Adipose tissue (tissue), 3 donors: ENCODE data around the gene ZNF148. TPM values are rescaled to one million over a fixed set of nuclear protein-coding genes. Genes with fewer than 3 reads are reported as not detected.

ENCODE experiments used
- H3K27ac ChIP-seq: one replicate; pipeline ENCODE4 v1.5.1; 2013; ENCODE audit warnings: low read depth, low read length
- WGBS, 3 donors: extraction: QIAGEN DNeasy Blood & Tissue Kit; methylation state at CpG; one replicate each; pipeline ENCODE4 v1.1.7; 2013; 5-methylcytosine and 5-hydroxymethylcytosine counted together
- polyA plus RNA-seq, 3 donors: library from polyadenylated mRNA; stranded (reverse); fragments of 200-250 nt; gene quantifications; one replicate each; pipeline ENCODE4 v1.2.3, GENCODE V29; 2013
- donor health status: healthy with polysubstance abuse.
- donor health status: Bipolar disorder and iron deficiency.
- donor health status: healthy.

Gene ZNF148
- polyA plus RNA-seq, 3 donors = 3.1 to 5.8 (median 5.3) TPM

- H3K27ac ChIP-seq = no peak overlapping the region
- 88 to 100% (median 96%) methylated on average over 2 of the region's 2 CpGs for WGBS, 3 donors
Observed at GRCh38 chr3:125379483-125379882, 4.4 kb upstream of the ZNF148 start.

- no peak overlapping the region for H3K27ac ChIP-seq
- 63 to 89% (median 78%) methylated on average over 2 of the region's 2 CpGs for WGBS, 3 donors
Observed at GRCh38 chr3:125378762-125379161, 3.6 kb upstream of the ZNF148 start.

- H3K27ac ChIP-seq = no peak overlapping the region
- WGBS, 3 donors = 39 to 50% (median 46%) methylated on average over 10 of the region's 10 CpGs
Observed at GRCh38 chr3:125375950-125376679, 990 bp upstream of the ZNF148 start.

DNA sequence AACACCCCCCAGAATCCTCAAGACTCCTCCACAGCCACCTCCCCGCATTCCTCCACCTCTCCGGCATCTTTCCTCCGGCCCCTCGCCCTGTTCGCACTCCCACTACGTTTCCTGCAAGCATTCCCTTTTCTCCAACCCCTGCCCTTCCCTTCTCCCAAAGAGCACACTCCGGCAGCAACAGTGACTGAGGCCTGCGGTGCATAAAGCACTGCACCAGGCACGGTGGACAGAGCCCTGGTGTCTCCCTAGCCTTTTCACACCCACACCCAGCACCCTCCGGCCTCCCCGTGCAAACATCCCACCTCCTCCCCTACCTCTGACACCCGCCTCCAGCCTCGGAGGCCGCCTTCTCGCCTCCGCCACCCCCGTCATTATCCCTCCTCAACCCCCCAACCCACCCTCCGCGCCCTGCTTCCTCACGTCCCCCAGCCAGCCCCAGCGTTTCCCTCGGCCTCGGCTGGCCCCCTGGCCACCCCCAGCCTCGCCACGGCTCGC, 577 bp downstream of the ZNF148 start:
- WGBS, 3 donors = 0 to 1% (median 1%) methylated on average over 26 of the region's 26 CpGs

GRCh38 chr3:125367403-125368230, 7.5 kb downstream of the ZNF148 start:
- WGBS, 3 donors = 58 to 62% (median 62%) methylated on average over 5 of the region's 5 CpGs
- no peak overlapping the region for H3K27ac ChIP-seq

More for the DNA sequence above, 577 bp downstream of the ZNF148 start:
- H3K27ac ChIP-seq = peak overlapping the region; percentile 51

DNA sequence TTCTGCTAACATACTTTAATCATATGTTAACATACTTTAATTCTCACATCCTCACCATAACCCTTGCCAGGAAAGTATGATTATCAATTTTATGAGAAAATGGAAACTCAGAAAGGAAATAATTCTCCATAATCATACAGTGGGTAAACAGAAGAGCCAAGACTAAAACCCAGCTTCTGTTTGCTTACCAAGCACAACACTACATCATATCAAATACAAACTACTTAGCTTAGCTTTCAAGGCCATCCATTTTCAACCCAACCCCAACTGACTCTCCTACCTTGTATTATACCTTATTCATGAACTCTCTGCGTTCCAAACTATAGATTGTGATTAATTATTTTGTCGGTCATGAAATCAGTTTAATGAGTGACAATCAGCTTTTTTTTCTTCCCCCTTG, 9.0 kb downstream of the ZNF148 start:
- no peak overlapping the region for H3K27ac ChIP-seq
- WGBS, 3 donors = 33 to 83% (median 81%) methylated on average over 2 of the region's 2 CpGs

GRCh38 chr3:125359700-125360099, 15.4 kb downstream of the ZNF148 start:
- WGBS, 3 donors = 94 to 95% (median 94%) methylated on average over 9 of the region's 9 CpGs

GRCh38 chr3:125358923-125359322, 16.2 kb downstream of the ZNF148 start:
- H3K27ac ChIP-seq = no peak overlapping the region

More at GRCh38 chr3:125359700-125360099, 15.4 kb downstream of the ZNF148 start:
- no peak overlapping the region for H3K27ac ChIP-seq

- no peak overlapping the region for H3K27ac ChIP-seq
- 89 to 94% (median 90%) methylated on average over 11 of the region's 11 CpGs for WGBS, 3 donors
Observed at GRCh38 chr3:125357837-125358236, 17.3 kb downstream of the ZNF148 start.

- H3K27ac ChIP-seq = no peak overlapping the region
- WGBS, 3 donors = 1 to 3% (median 2%) methylated on average over 42 to 52 of the region's 52 CpGs
Observed at GRCh38 chr3:125357032-125357658, 18.0 kb downstream of the ZNF148 start.

DNA sequence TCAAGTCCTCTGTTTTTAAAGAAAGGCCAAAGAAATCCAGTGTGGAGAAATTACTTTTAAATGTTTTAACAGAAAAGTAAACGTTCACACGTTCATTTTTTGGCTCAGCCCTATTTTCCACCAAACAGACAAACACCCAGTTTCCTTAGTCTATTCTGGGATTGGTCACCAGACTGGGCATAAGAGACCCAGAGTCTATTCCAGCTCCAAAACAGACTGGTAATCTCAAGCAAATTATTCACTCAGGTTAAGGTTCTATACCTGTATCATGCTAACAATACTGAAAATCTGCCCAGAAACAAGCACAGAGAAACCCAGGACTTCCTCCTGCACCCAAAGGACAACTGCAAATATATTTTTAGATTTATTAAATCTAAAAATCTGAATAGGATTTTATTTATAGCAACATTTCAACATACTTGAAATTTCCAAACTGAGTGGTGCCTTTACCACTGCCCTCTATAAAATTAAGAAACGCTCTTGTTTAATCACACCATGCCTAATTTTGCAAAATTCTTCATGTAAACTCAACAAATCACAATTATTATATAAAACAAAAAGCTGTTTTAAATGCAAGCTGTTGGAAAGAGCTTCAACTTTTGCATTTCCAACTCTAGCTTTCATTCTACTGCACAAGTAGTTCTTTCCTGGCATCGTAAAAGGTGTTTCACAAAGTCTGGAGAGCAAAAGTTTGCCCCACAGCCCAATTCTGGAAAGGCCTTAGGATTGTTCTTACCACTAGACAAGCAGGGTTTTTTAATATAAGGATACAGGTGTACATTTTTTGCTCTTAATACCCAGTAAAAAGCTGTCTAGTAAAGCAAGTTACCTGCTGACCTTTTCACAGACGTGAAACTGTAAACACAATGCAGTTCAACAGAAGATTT, 18.7 kb downstream of the ZNF148 start:
- 24 to 27% (median 25%) methylated on average over 5 of the region's 5 CpGs for WGBS, 3 donors
- H3K27ac ChIP-seq = no peak overlapping the region

DNA sequence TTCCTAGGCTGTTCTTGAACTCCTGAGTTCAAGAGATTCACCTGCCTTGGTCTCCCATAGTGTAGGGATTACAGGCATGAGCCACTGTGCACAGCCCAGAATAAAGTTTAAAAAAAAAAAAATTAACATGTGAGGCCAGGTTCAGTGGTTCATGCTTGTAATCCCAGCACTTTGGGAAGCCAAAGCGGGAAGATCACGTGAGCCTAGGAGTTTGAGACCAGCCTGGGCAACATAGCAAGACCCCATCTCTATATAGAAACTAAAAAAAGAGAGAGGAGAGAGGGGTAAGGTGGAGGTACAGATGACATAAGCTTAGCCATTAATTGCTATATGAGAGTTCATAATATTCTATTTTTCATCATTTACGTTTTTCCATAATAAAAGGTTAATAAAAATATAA, 21.5 kb downstream of the ZNF148 start:
- H3K27ac ChIP-seq = no peak overlapping the region
- WGBS, 3 donors = 86 to 96% (median 96%) methylated on average over 3 of the region's 3 CpGs

GRCh38 chr3:125353128-125353527, 22.0 kb downstream of the ZNF148 start:
- no peak overlapping the region for H3K27ac ChIP-seq

- no peak overlapping the region for H3K27ac ChIP-seq
- WGBS, 3 donors = 59 to 75% (median 72%) methylated on average over 2 of the region's 2 CpGs
Observed at GRCh38 chr3:125351814-125352456, 23.2 kb downstream of the ZNF148 start.

- WGBS, 3 donors = 92 to 95% (median 93%) methylated on average over 7 of the region's 7 CpGs
- no peak overlapping the region for H3K27ac ChIP-seq
Observed at GRCh38 chr3:125351152-125351551, 24.0 kb downstream of the ZNF148 start.

DNA sequence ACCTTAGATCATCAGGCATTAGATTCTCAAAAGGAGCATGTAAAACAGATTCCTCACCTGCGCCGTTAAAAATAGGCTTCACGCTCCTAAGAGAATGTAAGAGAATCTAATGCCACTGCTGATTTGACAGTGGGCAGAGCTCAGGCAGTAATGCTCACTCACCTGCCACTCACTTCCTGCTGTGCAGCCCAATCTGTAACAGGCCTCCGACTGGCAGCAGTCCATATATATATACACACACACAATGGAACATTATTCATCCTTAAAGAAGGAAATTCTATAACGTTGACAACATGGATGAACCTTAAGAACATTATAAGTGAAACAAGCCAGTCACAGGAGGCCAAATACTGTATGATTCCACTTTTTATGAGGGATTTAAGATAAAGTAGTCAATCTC, 24.5 kb downstream of the ZNF148 start:
- 63 to 72% (median 69%) methylated on average over 5 of the region's 5 CpGs for WGBS, 3 donors
- no peak overlapping the region for H3K27ac ChIP-seq

- no peak overlapping the region for H3K27ac ChIP-seq
Observed at GRCh38 chr3:125349556-125350165, 25.5 kb downstream of the ZNF148 start.
